WTC11 (cell line): ENCODE measurements around the gene RBP5. TPM values are rescaled to one million over a fixed set of nuclear protein-coding genes. Genes with fewer than 3 reads are reported as not detected.

Source experiments
- ATAC-seq: fragments of 200-7000 bp; cut with Tn5 transposase; 2 replicates; pipeline ENCODE4 v1.10.0; 2021; ENCODE audit warnings: mild to moderate bottlenecking, moderate library complexity
- CTCF ChIA-PET: fragments of 300-600 bp; sonication (Branson Sonifier 250); formaldehyde crosslinking; loops from one replicate; lab custom pipeline; 2021; ENCODE audit warnings: antibody characterized with exemption; lab: Charles Lee
- POLR2A ChIA-PET: fragments of 350-600 bp; sonication (Branson Sonifier 250); formaldehyde crosslinking; loops from one replicate; lab custom pipeline; 2021; ENCODE audit warnings: antibody characterized with exemption; lab: Charles Lee
- DNase-seq: peaks from one replicate; pipeline ENCODE4 v3.0.0; 2021; ENCODE audit warnings: low spot score
- H3K27ac Mint-ChIP-seq: 2 replicates; pipeline ENCODE4 v1.8.0; 2021; ENCODE audit warnings: mixed read lengths
- H3K27me3 Mint-ChIP-seq: 2 replicates; pipeline ENCODE4 v1.8.0; 2021; ENCODE audit warnings: low read depth, mild to moderate bottlenecking, moderate library complexity, mixed read lengths
- H3K36me3 Mint-ChIP-seq: 2 replicates; pipeline ENCODE4 v1.8.0; 2021; ENCODE audit warnings: mixed read lengths
- H3K4me1 Mint-ChIP-seq: 2 replicates; pipeline ENCODE4 v1.8.0; 2022; ENCODE audit warnings: mixed read lengths
- H3K4me3 Mint-ChIP-seq: 2 replicates; pipeline ENCODE4 v1.8.0; 2021; ENCODE audit warnings: mild to moderate bottlenecking, moderate library complexity, mixed read lengths
- H3K9me3 Mint-ChIP-seq: 2 replicates; pipeline ENCODE4 v1.8.0; 2021; ENCODE audit warnings: mixed read lengths
- ELF4 ChIP-seq: sonication (generic); formaldehyde crosslinking; IDR thresholded peaks from 2 replicates; pipeline ENCODE4 v1.8.1; 2022; ENCODE audit warnings: low read depth, mild to moderate bottlenecking, moderate library complexity, missing genetic modification reagents
- ESRRA ChIP-seq: sonication (generic); formaldehyde crosslinking; IDR thresholded peaks from 2 replicates; pipeline ENCODE4 v1.8.1; 2022; ENCODE audit warnings: mild to moderate bottlenecking, missing genetic modification reagents, borderline replicate concordance
- FOXJ3 ChIP-seq: sonication (generic); formaldehyde crosslinking; IDR thresholded peaks from 2 replicates; pipeline ENCODE4 v1.9.0; 2021; ENCODE audit warnings: missing genetic modification reagents, mild to moderate bottlenecking, borderline replicate concordance
- HMGA2 ChIP-seq: fragments of 250-450 bp; sonication (Bioruptor Pico); IDR thresholded peaks from 2 replicates; pipeline ENCODE4 v1.4.0; 2021; ENCODE audit warnings: mild to moderate bottlenecking, moderate library complexity
- NFE2L1 ChIP-seq: sonication (generic); formaldehyde crosslinking; IDR thresholded peaks from 2 replicates; pipeline ENCODE4 v1.8.1; 2023; ENCODE audit warnings: missing genetic modification reagents
- NFYB ChIP-seq: sonication (generic); formaldehyde crosslinking; conservative IDR thresholded peaks from 2 replicates; pipeline ENCODE4 v1.8.0; 2022; ENCODE audit warnings: low read depth, missing genetic modification reagents
- NR1H2 ChIP-seq: sonication (generic); formaldehyde crosslinking; IDR thresholded peaks from 2 replicates; pipeline ENCODE4 v1.9.0; 2021; ENCODE audit warnings: mild to moderate bottlenecking, moderate library complexity, missing genetic modification reagents
- TP53 ChIP-seq: sonication (generic); formaldehyde crosslinking; IDR thresholded peaks from 2 replicates; pipeline ENCODE4 v1.8.1; 2023; ENCODE audit warnings: mild to moderate bottlenecking, missing genetic modification reagents
- ZNF138 ChIP-seq: sonication (generic); formaldehyde crosslinking; conservative IDR thresholded peaks from 2 replicates; pipeline ENCODE4 v1.8.1; 2022; ENCODE audit warnings: mild to moderate bottlenecking, moderate library complexity, missing genetic modification reagents
- ZNF416 ChIP-seq: fragments of 250-450 bp; sonication (Bioruptor Pico); IDR thresholded peaks from 2 replicates; pipeline ENCODE4 v1.9.0; 2021; ENCODE audit warnings: mild to moderate bottlenecking, inconsistent platforms
- ZNF423 ChIP-seq: fragments of 250-450 bp; sonication (Bioruptor Pico); IDR thresholded peaks from 2 replicates; pipeline ENCODE4 v2.1.2; 2022; ENCODE audit warnings: mild to moderate bottlenecking, moderate library complexity
- ZNF671 ChIP-seq: fragments of 250-450 bp; sonication (Bioruptor Pico); IDR thresholded peaks from 2 replicates; pipeline ENCODE4 v1.8.0; 2021; ENCODE audit warnings: mild to moderate bottlenecking
- total RNA-seq: library from RNA; stranded (reverse); gene quantifications from 3 replicates; pipeline ENCODE4 v1.2.3, GENCODE V29; 2021
- TF ChIP-seq, protein P1 (sequence below): sonication (generic); formaldehyde crosslinking; IDR thresholded peaks from 2 replicates; pipeline ENCODE4 v1.8.0; 2022; ENCODE audit warnings: mild to moderate bottlenecking, missing genetic modification reagents
- TF ChIP-seq, protein P2 (sequence below): sonication (generic); formaldehyde crosslinking; IDR thresholded peaks from 2 replicates; pipeline ENCODE4 v1.8.1; 2023; ENCODE audit warnings: mild to moderate bottlenecking, missing genetic modification reagents, moderate library complexity
- TF ChIP-seq, protein P3 (sequence below): sonication (generic); formaldehyde crosslinking; IDR thresholded peaks from 2 replicates; pipeline ENCODE4 v1.8.1; 2023; ENCODE audit warnings: mild to moderate bottlenecking, missing genetic modification reagents
- TF ChIP-seq, protein P4 (sequence below): sonication (generic); formaldehyde crosslinking; IDR thresholded peaks from 2 replicates; pipeline ENCODE4 v1.8.0; 2022; ENCODE audit warnings: mild to moderate bottlenecking, missing genetic modification reagents
- TF ChIP-seq, protein P5 (sequence below): sonication (generic); formaldehyde crosslinking; IDR thresholded peaks from 2 replicates; pipeline ENCODE4 v1.8.1; 2022; ENCODE audit warnings: mild to moderate bottlenecking, moderate library complexity, missing genetic modification reagents

The RBP5 gene
- total RNA-seq, 1 experiment from 2014 or later = 4.1 TPM

DNA sequence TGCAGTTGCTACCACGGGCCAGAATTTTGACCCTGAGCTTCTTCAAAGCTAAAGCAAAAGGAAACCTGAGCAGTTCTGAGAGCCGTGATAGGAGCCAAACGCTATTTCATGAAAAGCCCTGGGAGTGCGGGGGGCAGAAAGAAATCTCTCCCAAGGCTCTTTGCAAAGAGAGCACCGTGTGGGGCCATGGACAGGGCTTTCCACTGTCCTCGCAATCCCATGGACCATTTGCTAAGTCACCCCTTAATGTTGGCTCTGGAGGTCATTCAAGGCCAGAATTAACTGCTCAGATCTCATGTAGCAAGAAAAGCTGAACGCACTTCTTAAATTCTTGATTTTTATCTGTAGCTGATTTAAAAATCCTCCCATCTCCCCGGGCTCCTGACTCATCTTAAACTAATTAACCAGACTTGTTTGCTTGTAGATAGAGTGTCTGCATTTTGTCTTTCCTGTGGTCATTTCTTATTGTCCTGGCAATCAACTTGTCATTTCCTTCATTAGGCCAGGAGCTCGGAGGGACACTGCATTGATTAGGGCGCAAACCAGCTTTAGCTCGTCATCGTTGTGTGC lies 26.3 kb upstream of the RBP5 start:
- POLR2A ChIA-PET = no interaction called here
- Mint-ChIP-seq H3K27me3 (no peaks in the 10 kb centered on the region), H3K4me1 (no peaks in the 10 kb centered on the region), H3K27ac (no peak overlapping the region), H3K9me3 (no peaks in the 10 kb centered on the region), H3K4me3 (no peak overlapping the region), H3K36me3 (peaks cover 5% of the 10 kb centered on the region; the same call in 1 of the 2 replicates)
- ATAC-seq (no peak), DNase-seq (no peak)
- TF ChIP-seq, protein P1, sequence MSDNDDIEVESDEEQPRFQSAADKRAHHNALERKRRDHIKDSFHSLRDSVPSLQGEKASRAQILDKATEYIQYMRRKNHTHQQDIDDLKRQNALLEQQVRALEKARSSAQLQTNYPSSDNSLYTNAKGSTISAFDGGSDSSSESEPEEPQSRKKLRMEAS (CRISPR knock-in tag) = no peak
- no peak for TF ChIP-seq ZNF423 (CRISPR knock-in tag)
- no peak for TF ChIP-seq ZNF138 (CRISPR knock-in tag)
- TF ChIP-seq, protein P2, sequence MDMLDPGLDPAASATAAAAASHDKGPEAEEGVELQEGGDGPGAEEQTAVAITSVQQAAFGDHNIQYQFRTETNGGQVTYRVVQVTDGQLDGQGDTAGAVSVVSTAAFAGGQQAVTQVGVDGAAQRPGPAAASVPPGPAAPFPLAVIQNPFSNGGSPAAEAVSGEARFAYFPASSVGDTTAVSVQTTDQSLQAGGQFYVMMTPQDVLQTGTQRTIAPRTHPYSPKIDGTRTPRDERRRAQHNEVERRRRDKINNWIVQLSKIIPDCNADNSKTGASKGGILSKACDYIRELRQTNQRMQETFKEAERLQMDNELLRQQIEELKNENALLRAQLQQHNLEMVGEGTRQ (CRISPR knock-in tag) = no peak
- TF ChIP-seq ZNF416 = no peak
- TF ChIP-seq, protein P3, sequence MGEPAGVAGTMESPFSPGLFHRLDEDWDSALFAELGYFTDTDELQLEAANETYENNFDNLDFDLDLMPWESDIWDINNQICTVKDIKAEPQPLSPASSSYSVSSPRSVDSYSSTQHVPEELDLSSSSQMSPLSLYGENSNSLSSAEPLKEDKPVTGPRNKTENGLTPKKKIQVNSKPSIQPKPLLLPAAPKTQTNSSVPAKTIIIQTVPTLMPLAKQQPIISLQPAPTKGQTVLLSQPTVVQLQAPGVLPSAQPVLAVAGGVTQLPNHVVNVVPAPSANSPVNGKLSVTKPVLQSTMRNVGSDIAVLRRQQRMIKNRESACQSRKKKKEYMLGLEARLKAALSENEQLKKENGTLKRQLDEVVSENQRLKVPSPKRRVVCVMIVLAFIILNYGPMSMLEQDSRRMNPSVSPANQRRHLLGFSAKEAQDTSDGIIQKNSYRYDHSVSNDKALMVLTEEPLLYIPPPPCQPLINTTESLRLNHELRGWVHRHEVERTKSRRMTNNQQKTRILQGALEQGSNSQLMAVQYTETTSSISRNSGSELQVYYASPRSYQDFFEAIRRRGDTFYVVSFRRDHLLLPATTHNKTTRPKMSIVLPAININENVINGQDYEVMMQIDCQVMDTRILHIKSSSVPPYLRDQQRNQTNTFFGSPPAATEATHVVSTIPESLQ (CRISPR knock-in tag) = no peak
- TF ChIP-seq NFE2L1 (CRISPR knock-in tag) = no peak
- TF ChIP-seq, protein P4, sequence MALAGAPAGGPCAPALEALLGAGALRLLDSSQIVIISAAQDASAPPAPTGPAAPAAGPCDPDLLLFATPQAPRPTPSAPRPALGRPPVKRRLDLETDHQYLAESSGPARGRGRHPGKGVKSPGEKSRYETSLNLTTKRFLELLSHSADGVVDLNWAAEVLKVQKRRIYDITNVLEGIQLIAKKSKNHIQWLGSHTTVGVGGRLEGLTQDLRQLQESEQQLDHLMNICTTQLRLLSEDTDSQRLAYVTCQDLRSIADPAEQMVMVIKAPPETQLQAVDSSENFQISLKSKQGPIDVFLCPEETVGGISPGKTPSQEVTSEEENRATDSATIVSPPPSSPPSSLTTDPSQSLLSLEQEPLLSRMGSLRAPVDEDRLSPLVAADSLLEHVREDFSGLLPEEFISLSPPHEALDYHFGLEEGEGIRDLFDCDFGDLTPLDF (CRISPR knock-in tag) = no peak
- no peak for TF ChIP-seq HMGA2 (CRISPR knock-in tag)
- CTCF ChIA-PET = interaction anchor here (1.0 to 3.4 kb wide), 4 partner anchors 10 to 33 kb away, joined by 3 to 24 read pairs (median 4); no protein-coding TSS in a partner anchor

DNA sequence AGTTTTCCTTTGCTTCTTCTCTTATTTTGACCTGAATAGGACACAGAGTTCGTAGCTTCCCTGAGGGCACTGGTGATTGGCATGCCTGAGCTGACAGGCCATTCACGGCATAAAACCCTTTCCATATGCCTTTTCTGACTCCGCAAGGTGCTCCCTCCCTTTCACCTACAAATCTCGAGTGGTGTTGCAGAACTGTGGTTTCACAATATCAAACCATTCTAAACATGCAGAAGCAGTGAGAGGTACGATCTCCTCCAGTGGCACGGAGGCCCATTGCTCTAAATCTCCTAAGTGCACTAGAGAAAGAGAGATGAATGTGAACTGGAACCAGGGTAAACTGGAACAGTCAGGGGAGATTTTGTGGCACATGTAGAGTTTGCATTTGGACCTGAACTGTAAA lies 25.4 kb upstream of the RBP5 start:
- CTCF ChIA-PET = interaction anchor here (1.1 to 3.4 kb wide), 4 partner anchors 8 to 100 kb away, joined by 3 to 24 read pairs (median 10); no protein-coding TSS in a partner anchor
- ATAC-seq (no peak), DNase-seq (no peak)
- no peak overlapping the region for H3K27ac Mint-ChIP-seq
- no peaks in the 10 kb centered on the region for H3K4me1 Mint-ChIP-seq
- H3K4me3 Mint-ChIP-seq = no peak overlapping the region
- no peak for TF ChIP-seq ZNF671 (CRISPR knock-in tag)
- TF ChIP-seq NFYB (CRISPR knock-in tag) = no peak
- TF ChIP-seq, protein P4 (CRISPR knock-in tag) = no peak
- no peak for TF ChIP-seq ELF4 (CRISPR knock-in tag)
- no peak for TF ChIP-seq ESRRA (CRISPR knock-in tag)
- TF ChIP-seq FOXJ3 (CRISPR knock-in tag) = no peak
- TF ChIP-seq ZNF416 = no peak
- TF ChIP-seq NR1H2 = no peak
- no peak for TF ChIP-seq TP53 (CRISPR knock-in tag)
- TF ChIP-seq, protein P1 (CRISPR knock-in tag) = no peak
- TF ChIP-seq, protein P5, sequence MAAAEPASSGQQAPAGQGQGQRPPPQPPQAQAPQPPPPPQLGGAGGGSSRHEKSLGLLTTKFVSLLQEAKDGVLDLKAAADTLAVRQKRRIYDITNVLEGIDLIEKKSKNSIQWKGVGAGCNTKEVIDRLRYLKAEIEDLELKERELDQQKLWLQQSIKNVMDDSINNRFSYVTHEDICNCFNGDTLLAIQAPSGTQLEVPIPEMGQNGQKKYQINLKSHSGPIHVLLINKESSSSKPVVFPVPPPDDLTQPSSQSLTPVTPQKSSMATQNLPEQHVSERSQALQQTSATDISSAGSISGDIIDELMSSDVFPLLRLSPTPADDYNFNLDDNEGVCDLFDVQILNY = no peak
- no peaks in the 10 kb centered on the region for H3K27me3 Mint-ChIP-seq
- no peaks in the 10 kb centered on the region for H3K9me3 Mint-ChIP-seq
- H3K36me3 Mint-ChIP-seq = peaks cover 8% of the 10 kb centered on the region
- POLR2A ChIA-PET = no interaction called here
